Fibroblast of lung (primary cell): ENCODE measurements around the gene LZTS3. TPM values are rescaled to one million over a fixed set of nuclear protein-coding genes. Genes with fewer than 3 reads are reported as not detected.

ENCODE experiments used
- DNase-seq, 2 donors: peaks; one replicate each; pipeline versions ENCODE4 v3.0.0 to v3.0.0-alpha.2; 2010; ENCODE audit warnings: low read depth in 2 of 2
- H2AFZ ChIP-seq: 2 replicates; pipeline ENCODE4 v1.5.1; 2012; ENCODE audit warnings: low read length, control low read depth, inconsistent platforms
- H3K27ac ChIP-seq: 2 replicates; pipeline ENCODE4 v1.5.1; 2011; ENCODE audit warnings: low read length, control low read depth; ENCODE audit not compliant: insufficient read depth
- H3K27me3 ChIP-seq: 2 replicates; pipeline ENCODE4 v1.5.1; 2011; ENCODE audit warnings: mild to moderate bottlenecking, low read length; ENCODE audit not compliant: control insufficient read depth, insufficient read depth
- H3K36me3 ChIP-seq: 2 replicates; pipeline ENCODE4 v1.5.1; 2011; ENCODE audit warnings: low read length; ENCODE audit not compliant: control insufficient read depth, insufficient read depth
- H3K4me1 ChIP-seq: 2 replicates; pipeline ENCODE4 v1.5.1; 2011; ENCODE audit warnings: low read length; ENCODE audit not compliant: control insufficient read depth, insufficient read depth; ENCODE audit errors: extremely low read depth
- H3K4me2 ChIP-seq: 2 replicates; pipeline ENCODE4 v1.5.1; 2011; ENCODE audit warnings: low read length, control low read depth; ENCODE audit not compliant: insufficient read depth; ENCODE audit errors: extremely low read depth
- H3K4me3 ChIP-seq, 4 experiments: fragments of 200-600 bp in 1 of 4; sonication (generic) in 1 of 4; replicated peaks in 1 of 4; 2 replicates each; pipeline ENCODE4 v1.5.1; 2011 to 2016; ENCODE audit warnings: low read length in 4 of 4, low read depth in 3 of 4, mild to moderate bottlenecking in 3 of 4, control low read depth in 2 of 4, inconsistent platforms in 1 of 4, mixed read lengths in 1 of 4; ENCODE audit not compliant: insufficient read depth in 1 of 4; ENCODE audit errors: control extremely low read depth in 1 of 4
- H3K79me2 ChIP-seq: 2 replicates; pipeline ENCODE4 v1.5.1; 2012; ENCODE audit warnings: mild to moderate bottlenecking, low read length, inconsistent platforms; ENCODE audit not compliant: control insufficient read depth, insufficient read depth
- H3K9ac ChIP-seq: 2 replicates; pipeline ENCODE4 v1.5.1; 2011; ENCODE audit warnings: mild to moderate bottlenecking, low read length, control low read depth; ENCODE audit not compliant: insufficient read depth
- H3K9me3 ChIP-seq: 2 replicates; pipeline ENCODE4 v1.5.1; 2012; ENCODE audit warnings: low read depth, low read length; ENCODE audit not compliant: control insufficient read depth, insufficient read depth
- H4K20me1 ChIP-seq: 2 replicates; pipeline ENCODE4 v1.5.1; 2011; ENCODE audit warnings: low read length; ENCODE audit not compliant: control insufficient read depth, insufficient read depth; ENCODE audit errors: extremely low read depth
- EZH2 ChIP-seq: IDR thresholded peaks from 2 replicates; pipeline ENCODE4 v1.5.1; 2012; ENCODE audit warnings: low read length, control low read depth, mild to moderate bottlenecking; ENCODE audit errors: missing control alignments
- polyA plus RNA-seq, 2 donors: library from polyadenylated mRNA; depleted of rRNA in 1 of 2; stranded (reverse) in 1 of 2; unstranded in 1 of 2; fragments of >200 nt; gene quantifications; 2 replicates each; pipeline ENCODE4 v1.2.1, GENCODE V29; 2011 to 2012; ENCODE audit warnings: missing spikeins in 1 of 2
- total RNA-seq: library from RNA; depleted of rRNA; stranded (reverse); fragments of >200 nt; gene quantifications from 2 replicates; pipeline ENCODE4 v1.2.1, GENCODE V29; 2014
- TF ChIP-seq, protein P1 (sequence below), 2 donors: IDR thresholded peaks in 1 of 2; conservative IDR thresholded peaks in 1 of 2; 1 replicate in 1 of 2; 2 replicates in 1 of 2; pipeline ENCODE4 v1.5.1; 2011 to 2012; ENCODE audit warnings: low read length in 2 of 2, control low read depth in 1 of 2, inconsistent platforms in 1 of 2, low read depth in 1 of 2, mild to moderate bottlenecking in 1 of 2

The LZTS3 gene
- total and polyA plus RNA-seq, 2 donors (not counting 1 experiment from before 2014, with no cell fraction given) = 2.6 to 6.1 TPM

DNA sequence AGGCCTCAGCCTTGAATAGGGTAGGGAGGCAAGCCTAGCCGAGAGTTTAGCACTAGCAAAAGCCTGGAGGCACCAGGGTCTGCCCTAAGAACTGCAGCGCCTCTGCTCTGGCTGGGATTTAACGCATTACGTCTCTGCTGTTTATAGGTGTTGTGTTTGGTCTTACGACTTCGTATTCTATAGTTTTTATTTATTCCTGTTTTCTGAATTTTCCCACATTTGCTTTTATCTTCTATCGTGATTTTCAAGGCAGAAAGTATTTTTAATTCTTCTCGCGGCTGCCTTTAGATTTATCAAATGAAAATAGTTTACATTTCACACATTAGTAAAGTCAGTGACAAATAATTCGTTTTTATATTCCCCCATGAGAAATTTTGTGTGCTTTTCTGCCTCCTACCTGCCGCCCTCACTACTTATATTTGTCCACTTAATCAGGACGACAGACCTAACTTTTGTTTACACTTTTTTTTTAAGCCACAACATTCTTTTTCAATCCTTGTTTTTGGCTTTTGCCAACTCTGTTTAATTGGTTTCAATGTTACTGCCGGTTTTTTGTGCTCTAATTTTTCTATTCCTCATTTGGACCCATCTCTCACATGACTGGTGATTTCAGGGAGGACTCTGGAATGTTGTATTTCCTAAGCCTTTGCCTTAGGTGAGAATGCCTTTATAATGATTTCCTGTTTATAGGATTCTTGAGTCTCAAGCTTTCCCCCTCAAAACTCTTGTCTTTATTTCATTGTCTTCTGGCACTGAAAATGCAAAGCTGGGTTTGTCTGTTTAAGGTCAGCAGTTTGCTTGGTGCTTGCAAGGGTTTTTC lies 1.3 kb upstream of the LZTS3 start:
- DNase-seq = peak in 1 of 2 donors; percentile 49
- peak overlapping the region; percentile 75 to 87 (median 83) for H3K4me3 ChIP-seq
- TF ChIP-seq EZH2 = no peak
- TF ChIP-seq, protein P1, sequence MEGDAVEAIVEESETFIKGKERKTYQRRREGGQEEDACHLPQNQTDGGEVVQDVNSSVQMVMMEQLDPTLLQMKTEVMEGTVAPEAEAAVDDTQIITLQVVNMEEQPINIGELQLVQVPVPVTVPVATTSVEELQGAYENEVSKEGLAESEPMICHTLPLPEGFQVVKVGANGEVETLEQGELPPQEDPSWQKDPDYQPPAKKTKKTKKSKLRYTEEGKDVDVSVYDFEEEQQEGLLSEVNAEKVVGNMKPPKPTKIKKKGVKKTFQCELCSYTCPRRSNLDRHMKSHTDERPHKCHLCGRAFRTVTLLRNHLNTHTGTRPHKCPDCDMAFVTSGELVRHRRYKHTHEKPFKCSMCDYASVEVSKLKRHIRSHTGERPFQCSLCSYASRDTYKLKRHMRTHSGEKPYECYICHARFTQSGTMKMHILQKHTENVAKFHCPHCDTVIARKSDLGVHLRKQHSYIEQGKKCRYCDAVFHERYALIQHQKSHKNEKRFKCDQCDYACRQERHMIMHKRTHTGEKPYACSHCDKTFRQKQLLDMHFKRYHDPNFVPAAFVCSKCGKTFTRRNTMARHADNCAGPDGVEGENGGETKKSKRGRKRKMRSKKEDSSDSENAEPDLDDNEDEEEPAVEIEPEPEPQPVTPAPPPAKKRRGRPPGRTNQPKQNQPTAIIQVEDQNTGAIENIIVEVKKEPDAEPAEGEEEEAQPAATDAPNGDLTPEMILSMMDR (conservative IDR thresholded peaks at IDR 0.05 in 1 of 2, IDR thresholded peaks at IDR 0.05 in 1 of 2; ENCODE audit: low read depth in 1 of 2, low read length in 2 of 2) = no peak
- H3K4me2 ChIP-seq = peak overlapping the region; percentile 85
- H3K9ac ChIP-seq = peak overlapping the region; percentile 82
- H3K36me3 ChIP-seq = no peaks in the 10 kb centered on the region
- no peaks in the 10 kb centered on the region for H3K79me2 ChIP-seq
- no peaks in the 10 kb centered on the region for H3K9me3 ChIP-seq
- H4K20me1 ChIP-seq = no peaks in the 10 kb centered on the region
- H3K27me3 ChIP-seq = peaks cover 11% of the 10 kb centered on the region
- H3K27ac ChIP-seq = peak overlapping the region; percentile 50
- H3K4me1 ChIP-seq = peaks cover 3% of the 10 kb centered on the region
- H2AFZ ChIP-seq = peak overlapping the region; percentile 93

DNA sequence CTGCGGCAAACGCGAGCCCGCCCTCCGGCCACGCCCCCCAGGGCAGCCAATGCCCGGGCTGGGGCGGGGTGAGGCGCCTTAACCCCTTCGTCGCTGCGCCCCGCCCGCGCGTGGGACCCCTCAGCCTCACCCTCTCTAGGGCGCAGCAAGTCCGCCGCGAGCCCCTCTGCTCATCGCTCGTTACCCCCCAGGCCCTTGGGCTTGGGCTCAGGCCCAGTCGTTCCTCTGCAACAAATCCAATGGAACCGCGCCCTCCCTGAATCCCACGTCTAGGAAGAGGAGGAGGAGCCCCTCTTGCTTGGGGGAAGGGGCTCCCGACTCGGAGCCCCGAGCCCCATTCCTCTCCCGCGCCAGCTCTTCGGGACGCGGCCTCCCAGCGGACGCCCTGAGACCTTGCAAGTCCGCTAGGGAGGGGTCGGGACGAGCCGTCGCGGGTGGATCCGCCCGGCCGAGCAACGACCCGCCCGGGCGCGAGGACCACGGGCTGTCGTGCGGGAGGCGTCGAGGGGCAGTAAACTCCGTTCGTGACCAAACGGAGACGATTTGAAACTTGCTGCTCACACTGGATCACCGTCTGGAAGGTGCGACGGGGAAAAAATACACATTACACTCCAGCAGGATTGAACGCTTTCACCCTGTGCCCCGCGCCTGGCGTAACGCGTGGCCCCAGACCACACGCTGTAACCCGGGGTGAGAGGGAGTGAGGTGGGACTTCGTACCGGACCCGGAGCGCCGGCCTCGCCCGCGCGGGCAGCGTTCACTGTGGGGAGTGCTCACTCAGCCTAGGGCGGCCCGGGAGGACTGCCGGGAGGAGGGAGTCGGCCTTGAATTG lies 477 bp upstream of the LZTS3 start:
- peaks cover 3% of the 10 kb centered on the region for H3K4me1 ChIP-seq
- no peak for TF ChIP-seq EZH2
- TF ChIP-seq, protein P1 (conservative IDR thresholded peaks at IDR 0.05 in 1 of 2, IDR thresholded peaks at IDR 0.05 in 1 of 2; ENCODE audit: low read depth in 1 of 2, low read length in 2 of 2) = peak in 1 of 2 donors; percentile 13
- no peaks in the 10 kb centered on the region for H3K36me3 ChIP-seq
- peak overlapping the region; percentile 93 for H2AFZ ChIP-seq
- H3K9me3 ChIP-seq = no peaks in the 10 kb centered on the region
- DNase-seq = peak; percentile 67 to 68
- peak overlapping the region; percentile 50 for H3K27ac ChIP-seq
- peak overlapping the region; percentile 75 to 87 (median 83) for H3K4me3 ChIP-seq
- peak overlapping the region; percentile 82 for H3K9ac ChIP-seq
- H4K20me1 ChIP-seq = no peaks in the 10 kb centered on the region
- H3K27me3 ChIP-seq = peaks cover 11% of the 10 kb centered on the region
- no peaks in the 10 kb centered on the region for H3K79me2 ChIP-seq
- peak overlapping the region; percentile 85 for H3K4me2 ChIP-seq
